SKM-1 treated with dmso at 0.1 percent for 144 hours (cell line): ENCODE data around the gene CALN1.
"Not testable (repeated sequence)": the region's sequence is repeated elsewhere in the genome, so short reads cannot be mapped to it uniquely, and the experiment has no call there.

ENCODE experiments used
- DNase-seq: peaks from one replicate; lab custom pipeline; 2025; ENCODE audit not compliant: unreplicated experiment; lab: John Stamatoyannopoulos, UW

Gene CALN1

GRCh38 chr7:71995111-71995510, 417.0 kb downstream of the CALN1 start:
- no peak for DNase-seq

DNA sequence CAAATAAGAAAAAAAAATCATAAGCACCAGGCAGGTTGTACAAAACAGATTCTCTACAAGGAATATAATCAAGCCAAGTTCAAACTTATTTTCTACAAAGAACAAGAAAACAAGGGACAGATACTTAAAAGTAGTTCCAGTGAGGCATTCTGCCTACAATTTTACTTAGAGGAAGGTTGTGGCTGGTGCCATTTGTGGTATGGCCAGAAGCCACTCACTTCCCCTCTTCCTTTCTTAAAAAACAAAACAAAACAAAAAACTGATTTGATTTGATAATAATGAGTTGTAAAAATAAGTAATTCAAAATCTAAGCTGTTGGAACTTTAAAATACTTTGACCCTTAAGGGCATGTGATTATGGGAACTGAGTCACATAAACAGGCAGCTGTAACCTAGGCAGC, 420.6 kb downstream of the CALN1 start:
- no peak for DNase-seq

DNA sequence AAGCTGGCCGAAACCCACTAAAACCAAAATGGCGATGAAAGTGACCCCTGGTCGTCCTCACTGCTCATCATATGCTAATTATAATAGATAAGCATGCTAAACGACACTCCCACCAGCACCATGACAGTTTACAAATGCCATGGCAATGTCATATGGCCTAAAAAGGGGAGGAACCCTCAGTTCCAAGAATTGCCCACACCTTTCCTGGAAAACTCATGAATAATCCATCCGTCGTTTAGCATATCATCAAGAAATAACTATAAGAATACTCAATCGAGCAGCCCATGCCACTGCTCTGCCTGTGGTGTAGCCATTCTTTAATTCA, 422.0 kb downstream of the CALN1 start:
- DNase-seq: no peak

DNA sequence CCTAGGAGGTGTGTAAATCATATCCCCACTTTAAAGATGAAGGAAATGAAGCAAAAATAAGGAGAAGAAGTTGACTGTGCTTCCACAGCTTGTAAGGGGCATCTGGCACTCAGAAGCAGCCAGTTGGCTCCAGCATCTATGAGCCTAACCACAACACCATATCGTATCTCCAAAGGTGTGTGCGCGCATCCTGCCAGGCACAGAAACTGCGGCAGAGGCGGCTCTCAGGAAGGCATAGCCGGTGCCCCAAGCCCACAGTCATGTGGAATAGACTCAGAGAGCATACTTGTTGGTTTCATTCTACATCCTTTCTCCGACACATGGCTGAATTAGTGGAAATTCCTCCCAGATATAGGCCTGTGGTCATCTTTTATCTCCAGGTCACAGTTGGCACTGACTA, 423.9 kb downstream of the CALN1 start:
- no peak for DNase-seq

DNA sequence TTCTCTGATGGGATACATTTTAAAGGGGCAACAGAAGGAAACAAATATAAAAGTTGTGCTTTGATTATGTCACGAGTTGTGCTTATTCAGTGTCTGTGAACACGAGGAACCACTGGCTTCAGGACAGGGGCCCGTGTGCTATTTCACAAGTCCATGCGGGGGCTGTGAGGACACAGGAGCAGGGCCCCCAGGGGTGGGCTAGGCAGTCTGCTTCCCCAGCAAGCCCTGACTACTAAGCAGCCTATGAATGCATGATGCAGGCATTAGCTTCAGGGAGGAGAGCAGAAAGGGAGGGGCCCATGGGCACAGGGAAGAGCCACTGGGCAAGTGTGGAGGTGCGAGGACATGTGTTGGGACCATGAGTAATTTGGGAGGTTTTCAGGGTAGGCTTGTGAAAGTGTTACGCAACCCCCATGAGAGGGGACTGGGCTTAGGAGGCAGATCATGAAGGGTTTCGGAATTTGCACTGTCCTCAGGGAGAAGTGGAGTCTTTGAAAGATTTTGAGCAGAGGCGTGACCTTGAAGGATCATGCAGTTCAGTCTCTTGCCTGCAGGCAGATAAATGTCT, 424.9 kb downstream of the CALN1 start:
- DNase-seq: no peak

- no peak for DNase-seq
Observed at GRCh38 chr7:71984348-71984747, 427.8 kb downstream of the CALN1 start.

GRCh38 chr7:71982851-71983250, 429.3 kb downstream of the CALN1 start:
- no peak for DNase-seq

DNA sequence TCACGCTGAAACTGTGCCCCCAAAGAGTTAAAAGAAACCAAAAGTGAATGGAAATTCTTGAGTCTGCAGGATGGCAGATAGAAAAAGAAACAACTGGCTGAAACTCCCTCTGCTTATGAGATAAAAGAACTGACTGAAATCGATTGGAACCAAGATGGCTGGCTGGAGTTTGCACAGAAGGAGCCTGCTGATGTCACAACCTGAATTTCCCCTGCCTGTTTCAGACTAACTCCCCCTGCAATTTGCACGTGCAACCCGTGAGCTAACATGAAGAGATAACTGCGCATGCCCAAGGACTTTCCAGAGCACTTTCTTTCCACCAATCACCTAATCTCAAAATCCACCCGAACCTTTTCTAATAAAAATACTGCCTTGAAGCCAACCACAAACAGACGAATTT, 435.5 kb downstream of the CALN1 start:
- no peak for DNase-seq

- DNase-seq: no peak
Observed at GRCh38 chr7:71974611-71975010, 437.5 kb downstream of the CALN1 start.

- no peak for DNase-seq
Observed at GRCh38 chr7:71972534-71972933, 439.6 kb downstream of the CALN1 start.

GRCh38 chr7:71970725-71971124, 441.4 kb downstream of the CALN1 start:
- no peak for DNase-seq

- no peak for DNase-seq
Observed at GRCh38 chr7:71962636-71963035, 449.5 kb downstream of the CALN1 start.

- DNase-seq: no peak
Observed at GRCh38 chr7:71961283-71961682, 450.9 kb downstream of the CALN1 start.

- DNase-seq: no peak
Observed at GRCh38 chr7:71942115-71942514, 470.0 kb downstream of the CALN1 start.

- no peak for DNase-seq
Observed at GRCh38 chr7:71937840-71938371, 474.2 kb downstream of the CALN1 start.

- DNase-seq: no peak
Observed at GRCh38 chr7:71935674-71936073, 476.5 kb downstream of the CALN1 start.

- no peak for DNase-seq
Observed at GRCh38 chr7:71933426-71933825, 478.7 kb downstream of the CALN1 start.

DNA sequence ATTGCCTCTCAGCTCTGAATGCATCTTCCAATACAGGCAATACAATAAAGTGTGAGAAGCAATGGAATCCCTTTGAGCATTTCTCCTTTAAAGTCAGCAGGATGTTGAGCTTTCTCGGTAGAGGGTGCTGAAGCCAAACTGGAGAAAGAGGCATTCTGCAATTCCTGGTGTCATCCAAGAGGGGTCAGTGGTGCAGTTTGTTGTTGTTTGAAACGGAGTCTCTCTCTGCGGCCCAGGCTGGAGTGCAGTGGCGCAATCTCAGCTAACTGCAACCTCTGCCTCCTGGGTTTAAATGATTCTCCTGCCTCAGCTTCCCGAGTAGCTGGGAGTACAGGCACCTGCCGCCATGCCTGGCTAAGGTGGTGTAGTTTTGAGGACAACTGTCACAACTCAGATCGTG, 486.5 kb downstream of the CALN1 start:
- no peak for DNase-seq

GRCh38 chr7:71914204-71914603, 497.9 kb downstream of the CALN1 start:
- not testable (repeated sequence) for DNase-seq

GRCh38 chr7:71912476-71912875, 499.7 kb downstream of the CALN1 start:
- no peak for DNase-seq

GRCh38 chr7:71911051-71911450, 501.1 kb downstream of the CALN1 start:
- DNase-seq: no peak

- DNase-seq: peak; percentile 7
Observed at GRCh38 chr7:71905821-71906220, 506.3 kb downstream of the CALN1 start.

- no peak for DNase-seq
Observed at GRCh38 chr7:71904484-71904883, 507.7 kb downstream of the CALN1 start.

- DNase-seq: no peak
Observed at GRCh38 chr7:71900556-71900955, 511.6 kb downstream of the CALN1 start.
